Smooth muscle cell of the brain vasculature (primary cell): ENCODE data around the gene KIAA0513.
"Not testable (repeated sequence)": the region's sequence is repeated elsewhere in the genome, so short reads cannot be mapped to it uniquely, and the experiment has no call there.

Experiments used
- DNase-seq: peaks from one replicate; pipeline ENCODE4 v3.0.0-alpha.2; 2012; ENCODE audit warnings: low read depth, low spot score

KIAA0513 gene

DNA sequence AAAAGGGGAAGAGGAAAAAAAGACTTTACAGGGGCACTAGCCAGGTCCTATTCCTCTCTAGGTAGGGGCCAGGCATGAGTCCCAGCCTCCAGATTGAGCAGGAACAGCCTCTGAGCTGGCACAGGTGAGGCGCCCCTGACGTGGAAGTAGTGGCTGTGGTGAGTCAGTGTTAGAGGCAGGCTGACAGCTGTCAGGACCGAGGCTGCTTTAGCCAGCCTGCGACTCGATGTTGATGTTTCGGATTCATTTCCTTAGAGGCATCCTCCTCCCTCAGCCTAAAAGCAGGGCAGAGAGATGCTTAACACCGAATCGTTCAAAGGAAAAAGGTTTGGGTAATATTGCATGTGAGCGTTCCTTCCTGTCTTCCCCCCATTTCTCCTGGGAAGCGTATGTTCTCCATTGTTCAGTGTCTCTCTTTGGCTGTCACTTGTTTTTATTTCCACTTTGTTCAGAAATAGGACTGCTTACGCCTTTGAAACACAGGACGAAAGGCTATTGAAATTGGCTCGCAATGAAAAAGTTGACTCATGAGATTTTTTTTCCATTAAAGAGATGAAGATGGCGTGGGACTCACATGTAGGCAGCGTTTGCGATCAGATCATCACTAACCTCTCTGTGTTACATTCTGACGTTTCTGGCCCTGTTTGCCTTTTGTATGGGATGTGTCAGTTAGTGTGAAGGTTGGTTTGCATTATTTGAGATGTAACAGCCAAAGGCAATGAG, 1.3 kb downstream of the KIAA0513 start:
- no peak for DNase-seq

- no peak for DNase-seq
Measured at GRCh38 chr16:85029408-85029784, 1.8 kb downstream of the KIAA0513 start.

- DNase-seq: no peak
Measured at GRCh38 chr16:85029981-85030401, 2.4 kb downstream of the KIAA0513 start.

GRCh38 chr16:85031451-85031850, 3.9 kb downstream of the KIAA0513 start:
- no peak for DNase-seq

GRCh38 chr16:85032187-85032586, 4.6 kb downstream of the KIAA0513 start:
- not testable (repeated sequence) for DNase-seq

DNA sequence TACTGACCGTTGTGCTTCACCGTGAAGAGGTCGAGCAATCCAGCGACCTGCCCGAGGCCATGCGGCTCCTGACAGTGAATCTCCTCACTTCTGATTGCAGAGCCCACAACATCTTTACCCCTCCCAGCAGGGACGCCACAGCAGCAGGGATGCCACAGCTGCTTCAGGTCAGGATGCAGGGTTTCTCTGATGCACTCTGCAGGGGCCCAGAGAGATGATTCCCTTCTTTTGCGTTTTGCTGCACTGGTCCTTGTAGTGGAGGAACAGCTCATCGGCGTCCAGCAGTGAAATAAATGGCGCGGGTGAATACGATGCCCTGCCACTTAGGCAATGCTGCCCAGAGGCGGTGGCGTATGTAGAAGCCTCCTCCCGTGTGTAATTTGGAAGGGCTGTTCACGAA, 5.6 kb downstream of the KIAA0513 start:
- DNase-seq: no peak

DNA sequence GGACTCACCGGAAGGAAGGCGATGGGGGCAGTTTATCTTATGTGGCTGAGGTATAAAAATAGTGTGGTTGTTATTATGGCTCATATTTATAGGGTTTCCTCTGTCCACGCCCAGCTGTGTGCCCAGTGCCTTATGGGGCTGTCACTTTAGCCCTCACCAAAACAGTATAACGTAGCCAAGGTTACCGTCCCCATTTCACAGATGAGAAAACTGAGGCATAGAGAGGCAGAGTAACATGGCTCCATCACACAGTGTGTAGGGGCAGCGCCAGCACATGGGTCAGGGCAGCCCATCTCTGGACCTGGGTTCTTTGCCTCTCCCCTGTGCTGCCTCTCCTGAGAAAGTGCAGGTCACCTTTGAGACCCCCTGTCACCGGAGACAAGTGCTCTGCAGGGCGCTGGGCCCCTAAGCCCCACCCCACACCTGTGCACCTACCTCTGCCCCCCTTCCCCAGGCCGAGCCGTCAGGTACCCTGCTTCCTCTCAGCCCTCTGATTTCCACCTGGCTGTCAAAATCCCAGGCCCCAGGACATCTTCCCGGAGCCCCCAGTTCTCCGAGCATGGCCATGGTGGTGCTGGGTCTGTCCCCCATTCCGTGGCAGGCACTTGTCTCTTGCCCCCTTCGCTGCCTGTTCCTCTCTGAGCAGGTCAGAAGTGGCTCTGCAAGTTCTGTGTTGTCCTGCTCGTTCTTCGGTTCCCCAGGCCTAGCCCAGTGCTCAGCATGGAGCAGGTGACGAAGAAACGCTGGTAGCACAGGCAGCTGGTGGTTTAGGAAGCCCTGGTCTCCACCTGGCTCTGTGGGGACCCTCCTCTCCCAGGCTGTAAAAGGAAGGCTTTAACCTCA, 7.2 kb downstream of the KIAA0513 start:
- no peak for DNase-seq

- no peak for DNase-seq
Measured at GRCh38 chr16:85036236-85037049, 8.8 kb downstream of the KIAA0513 start.

GRCh38 chr16:85037050-85037410, 9.4 kb downstream of the KIAA0513 start:
- no peak for DNase-seq

DNA sequence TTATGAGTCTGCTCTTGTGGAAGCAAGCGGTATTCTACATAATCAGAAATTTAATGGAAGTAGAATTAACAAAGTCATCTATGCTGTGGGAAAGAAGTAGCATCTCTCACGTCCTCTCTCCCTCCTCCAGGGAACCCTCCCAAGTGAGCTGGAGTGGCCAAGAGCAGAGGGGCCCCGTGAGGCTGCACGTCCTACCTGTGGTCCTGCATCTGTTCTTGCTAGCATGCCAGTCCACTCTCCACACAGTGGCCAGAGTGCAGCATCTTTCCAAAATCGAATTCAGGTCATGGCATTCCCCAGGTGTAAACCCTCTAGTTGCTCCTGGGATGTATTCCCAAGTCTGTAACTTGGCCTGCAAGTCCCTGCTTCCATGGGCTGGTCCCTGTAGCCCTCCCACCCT, 10.1 kb downstream of the KIAA0513 start:
- no peak for DNase-seq

DNA sequence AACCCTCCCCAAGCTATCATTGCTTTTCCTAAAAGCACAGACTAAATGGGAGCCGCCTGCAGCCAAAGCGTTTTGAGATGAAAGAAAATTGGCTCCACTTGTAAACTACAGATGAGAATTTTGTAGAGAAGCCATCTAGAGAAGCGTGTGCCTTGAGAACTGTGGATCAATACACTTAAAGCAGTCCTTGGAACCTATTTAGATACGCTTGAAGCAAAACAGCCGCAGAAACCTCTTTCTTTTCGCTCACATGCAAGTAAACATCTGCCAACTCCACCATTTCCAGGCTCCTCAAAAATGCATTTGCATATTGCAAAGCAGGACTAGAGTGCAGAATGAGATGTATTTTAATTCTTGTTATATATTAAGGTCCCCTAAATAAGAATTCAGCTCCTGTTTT, 13.1 kb downstream of the KIAA0513 start:
- DNase-seq: no peak

DNA sequence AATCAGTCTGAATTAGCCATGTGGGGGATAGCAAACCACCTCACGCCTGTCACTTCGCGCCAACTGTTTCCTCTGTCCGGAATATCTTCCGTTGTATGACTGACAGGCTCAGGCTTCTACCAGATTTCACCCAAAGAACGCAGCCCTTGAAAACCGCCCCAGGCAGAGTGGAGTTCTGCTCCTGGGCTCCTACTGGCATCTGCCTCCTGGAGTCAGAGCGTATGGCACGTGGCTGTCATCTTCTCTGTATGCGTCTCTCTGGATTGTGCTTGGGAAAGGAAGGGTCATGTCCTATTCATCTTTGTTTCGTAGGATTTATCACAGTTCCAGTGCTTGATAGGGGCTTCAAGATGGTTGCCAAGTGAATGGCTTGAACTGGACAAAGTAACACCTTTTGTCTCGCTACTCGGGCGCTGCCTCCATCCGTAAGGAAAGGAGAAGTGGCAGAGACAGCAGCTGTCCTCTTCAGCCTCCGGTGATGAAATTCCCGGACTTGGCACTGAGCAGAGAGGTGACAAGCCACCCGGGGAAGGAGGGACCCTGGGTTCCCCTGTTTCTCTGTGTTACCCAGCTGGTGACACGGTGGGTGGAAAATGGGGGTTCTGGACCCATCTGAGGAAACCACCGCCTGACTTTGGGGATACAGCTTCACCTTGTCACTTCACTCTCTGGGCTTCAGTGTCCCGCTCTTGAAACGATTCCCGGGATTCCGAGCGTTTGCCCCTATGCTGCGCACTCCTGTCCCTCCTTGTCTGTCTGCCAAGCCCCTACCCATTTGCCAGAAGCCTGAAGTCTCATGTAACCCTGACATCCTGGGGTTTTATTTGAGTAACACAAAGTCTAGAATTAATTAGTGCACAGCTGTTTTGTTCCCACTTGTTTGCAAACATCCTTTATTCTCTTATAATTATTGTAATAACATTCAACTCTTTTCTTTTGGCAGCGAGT, 13.9 kb downstream of the KIAA0513 start:
- DNase-seq: no peak

- no peak for DNase-seq
Measured at GRCh38 chr16:85042167-85042526, 14.6 kb downstream of the KIAA0513 start.

- DNase-seq: no peak
Measured at GRCh38 chr16:85042606-85043005, 15.0 kb downstream of the KIAA0513 start.

DNA sequence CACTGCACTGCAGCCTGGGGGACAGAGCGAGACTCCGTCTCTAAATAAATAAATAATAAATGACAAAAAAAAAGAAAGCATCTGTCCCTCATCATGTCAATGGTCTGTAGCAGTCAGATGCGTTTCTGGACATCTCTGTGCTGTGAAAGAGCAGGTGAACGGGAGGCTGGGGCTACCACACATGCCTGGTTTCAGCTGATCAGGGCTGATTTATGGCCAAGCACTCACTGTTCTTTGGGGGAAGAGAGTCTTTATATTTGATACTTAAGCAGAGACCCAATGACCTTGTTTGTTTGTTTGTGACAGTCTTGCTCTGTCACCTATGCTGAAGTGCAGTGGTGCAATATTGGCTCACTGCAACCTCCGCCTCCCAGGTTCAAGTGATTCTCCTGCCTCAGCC, 17.5 kb downstream of the KIAA0513 start:
- DNase-seq: no peak

DNA sequence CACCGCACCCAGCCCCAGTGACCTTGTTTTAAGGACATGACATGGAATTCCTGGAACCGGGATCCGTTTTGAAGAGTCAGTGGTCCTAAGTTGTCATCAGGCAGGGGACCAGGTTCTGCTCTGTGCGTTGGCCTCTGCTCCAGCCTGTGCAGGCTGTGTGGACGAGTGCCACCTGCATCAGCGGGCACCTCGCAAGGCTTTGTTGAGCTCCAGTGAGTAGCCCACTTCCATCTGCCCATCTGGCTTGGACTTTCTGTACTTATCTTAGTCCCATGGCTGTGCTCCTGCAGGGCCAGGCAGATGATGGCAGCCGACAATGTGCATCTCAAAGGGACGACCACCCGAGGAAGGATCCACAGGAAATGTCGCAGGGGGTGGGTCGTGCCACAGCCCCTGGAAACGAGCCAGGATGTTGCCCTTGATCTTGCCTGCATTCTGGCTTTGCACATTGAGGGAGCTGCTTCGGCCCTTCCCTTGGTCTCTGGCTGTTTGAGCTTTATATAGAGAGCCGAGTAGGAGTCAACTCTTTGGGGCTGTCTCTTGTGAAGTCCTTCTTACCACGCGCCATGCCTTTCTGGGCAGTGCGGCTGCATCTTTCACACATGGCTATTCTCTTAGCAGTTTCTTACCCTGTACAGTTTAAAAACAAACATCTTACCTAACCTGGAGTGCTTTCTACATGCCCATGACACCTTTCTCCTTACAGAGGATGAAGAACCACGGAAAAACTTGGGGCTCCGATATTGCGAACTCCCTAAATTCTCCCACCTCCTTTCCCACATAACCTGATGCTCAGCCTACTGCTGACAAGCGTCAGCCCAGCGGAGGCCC, 18.3 kb downstream of the KIAA0513 start:
- DNase-seq: no peak

GRCh38 chr16:85046472-85046916, 18.9 kb downstream of the KIAA0513 start:
- DNase-seq: no peak

DNA sequence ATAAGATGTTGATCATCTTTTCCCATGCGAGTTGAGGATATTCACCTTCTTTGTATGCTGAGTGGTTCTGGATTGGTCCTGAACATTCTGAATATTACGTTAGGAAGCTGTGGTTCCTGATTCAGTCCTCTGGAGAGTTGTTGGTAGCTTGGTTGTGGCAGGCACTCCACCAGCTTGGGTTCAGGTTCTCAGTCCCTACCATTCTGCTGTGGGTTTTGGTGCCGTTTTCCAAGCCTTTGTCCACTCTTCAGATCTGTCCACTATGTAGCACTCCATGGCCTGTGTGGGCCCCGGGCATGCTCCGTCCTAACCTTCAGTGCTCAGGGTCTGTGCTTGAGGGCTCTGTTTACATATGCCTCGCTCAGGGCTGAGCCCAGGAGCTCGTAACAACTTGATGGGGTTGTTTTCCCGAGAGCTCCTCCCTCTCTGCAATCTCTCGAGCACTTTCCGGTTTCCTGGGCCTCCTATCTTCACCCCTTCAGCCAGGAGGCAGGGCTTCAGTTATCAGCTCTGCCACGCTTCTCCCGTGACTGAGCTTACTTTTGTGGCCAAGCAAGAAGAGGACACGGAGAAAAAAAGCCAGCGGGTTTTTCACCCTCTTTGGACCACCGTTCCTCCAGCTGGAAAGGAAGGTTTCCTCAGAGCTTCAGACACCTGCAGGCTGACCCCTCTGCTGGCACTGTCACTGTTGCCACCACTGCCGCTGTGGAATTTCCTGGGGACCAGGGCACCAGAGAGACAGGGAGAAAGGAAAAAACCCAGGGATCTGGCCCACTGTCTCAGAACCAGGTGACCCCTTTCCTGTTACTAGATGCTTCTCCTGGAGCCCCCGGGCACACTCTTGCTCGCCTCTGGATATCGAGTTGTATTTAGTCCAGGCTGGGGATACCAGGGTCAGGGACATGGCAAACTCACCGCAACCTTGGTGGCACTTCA, 19.6 kb downstream of the KIAA0513 start:
- DNase-seq: no peak

- DNase-seq: no peak
Measured at GRCh38 chr16:85047867-85048455, 20.4 kb downstream of the KIAA0513 start.
